ENCODE results near the gene ACTL10.

ACTL10 gene

DNA sequence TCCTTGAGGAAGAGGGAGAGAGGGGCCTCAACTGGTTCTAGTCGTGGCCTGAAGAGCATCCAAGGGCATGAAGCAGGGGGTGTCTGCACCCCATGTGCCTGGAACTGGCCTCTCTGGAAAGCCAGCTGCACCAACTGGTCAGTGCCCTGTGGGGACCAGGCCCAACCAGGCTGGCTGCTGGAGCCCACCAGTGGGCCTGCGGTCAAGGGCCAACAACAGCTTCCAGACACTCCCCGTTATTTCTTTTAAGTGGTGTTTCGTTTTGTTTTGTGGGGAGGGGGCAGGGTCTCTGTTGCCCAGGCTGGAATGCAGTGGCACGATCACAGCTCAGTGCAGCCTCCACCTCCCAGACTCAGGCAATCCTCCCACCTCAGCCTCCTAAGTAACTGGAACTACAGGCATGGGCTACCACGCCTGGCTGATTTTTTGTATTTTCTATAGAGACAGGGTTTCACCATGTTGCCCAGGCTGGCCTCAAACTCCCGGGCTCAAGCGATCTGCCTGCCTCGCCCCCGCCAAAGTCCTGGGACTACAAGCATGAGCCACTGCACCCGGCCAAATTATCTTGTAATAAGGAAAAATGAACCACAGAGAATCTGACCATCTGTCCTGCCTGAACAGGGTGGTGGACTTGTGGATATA is 16.5 kb upstream of the ACTL10 start:
- TF ChIP-seq ZFX (IDR thresholded peaks at IDR 0.05; ENCODE audit: borderline replicate concordance): no peak
- TF ChIP-seq, protein P1, sequence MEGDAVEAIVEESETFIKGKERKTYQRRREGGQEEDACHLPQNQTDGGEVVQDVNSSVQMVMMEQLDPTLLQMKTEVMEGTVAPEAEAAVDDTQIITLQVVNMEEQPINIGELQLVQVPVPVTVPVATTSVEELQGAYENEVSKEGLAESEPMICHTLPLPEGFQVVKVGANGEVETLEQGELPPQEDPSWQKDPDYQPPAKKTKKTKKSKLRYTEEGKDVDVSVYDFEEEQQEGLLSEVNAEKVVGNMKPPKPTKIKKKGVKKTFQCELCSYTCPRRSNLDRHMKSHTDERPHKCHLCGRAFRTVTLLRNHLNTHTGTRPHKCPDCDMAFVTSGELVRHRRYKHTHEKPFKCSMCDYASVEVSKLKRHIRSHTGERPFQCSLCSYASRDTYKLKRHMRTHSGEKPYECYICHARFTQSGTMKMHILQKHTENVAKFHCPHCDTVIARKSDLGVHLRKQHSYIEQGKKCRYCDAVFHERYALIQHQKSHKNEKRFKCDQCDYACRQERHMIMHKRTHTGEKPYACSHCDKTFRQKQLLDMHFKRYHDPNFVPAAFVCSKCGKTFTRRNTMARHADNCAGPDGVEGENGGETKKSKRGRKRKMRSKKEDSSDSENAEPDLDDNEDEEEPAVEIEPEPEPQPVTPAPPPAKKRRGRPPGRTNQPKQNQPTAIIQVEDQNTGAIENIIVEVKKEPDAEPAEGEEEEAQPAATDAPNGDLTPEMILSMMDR (IDR thresholded peaks at IDR 0.05): no peak
- peak overlapping the region; percentile 90 for H3K27ac ChIP-seq

- peak overlapping the region; percentile 90 for H3K27ac ChIP-seq
- TF ChIP-seq, protein P1 (IDR thresholded peaks at IDR 0.05): no peak
- TF ChIP-seq ZFX (IDR thresholded peaks at IDR 0.05; ENCODE audit: borderline replicate concordance): no peak
These were observed 15.8 kb upstream of the ACTL10 start for GRCh38 chr20:33650753-33651561.

GRCh38 chr20:33651562-33652048 is 15.1 kb upstream of the ACTL10 start:
- H3K27ac ChIP-seq: peak overlapping the region; percentile 90

GRCh38 chr20:33653218-33653899 is 13.4 kb upstream of the ACTL10 start:
- TF ChIP-seq, protein P1 (IDR thresholded peaks at IDR 0.05): peak; percentile 81
- TF ChIP-seq ZFX (IDR thresholded peaks at IDR 0.05; ENCODE audit: borderline replicate concordance): no peak
- H3K27ac ChIP-seq: peak overlapping the region; percentile 90

More at GRCh38 chr20:33651562-33652048, 15.1 kb upstream of the ACTL10 start:
- TF ChIP-seq, protein P1 (IDR thresholded peaks at IDR 0.05): no peak
- TF ChIP-seq ZFX (IDR thresholded peaks at IDR 0.05; ENCODE audit: borderline replicate concordance): no peak

DNA sequence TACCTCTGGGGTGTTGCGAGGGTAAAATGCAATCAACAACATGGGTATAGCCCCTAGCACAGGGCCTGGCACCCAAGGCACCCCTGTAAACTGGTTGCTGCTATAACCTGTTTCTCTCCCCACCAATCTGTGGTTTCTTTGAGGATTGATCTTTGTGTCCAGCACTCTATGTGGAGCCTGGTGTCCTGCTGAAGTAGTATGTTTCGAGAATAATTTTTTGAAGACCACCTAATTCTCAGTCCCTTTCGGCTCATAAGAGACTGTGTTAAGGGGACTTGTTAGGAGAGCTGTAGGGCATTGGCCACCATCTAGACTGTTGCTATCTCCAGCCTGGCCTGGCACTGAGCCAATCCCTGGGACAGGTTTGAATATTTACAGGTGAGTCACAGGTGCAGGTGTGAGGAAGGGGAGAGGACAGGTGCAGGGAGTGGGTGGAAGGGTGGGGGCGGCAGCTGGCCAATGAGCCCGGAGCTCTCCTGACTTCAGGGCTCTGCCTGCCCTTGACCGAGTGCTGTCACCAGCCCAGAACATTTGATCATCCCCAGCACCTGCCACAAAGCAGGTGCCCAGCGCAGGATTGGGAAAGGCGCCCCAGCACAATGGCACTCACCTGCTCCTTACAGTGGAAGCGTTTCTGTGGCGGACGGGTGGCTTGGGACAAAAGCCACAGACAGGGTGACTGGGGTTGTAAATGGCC is 12.7 kb upstream of the ACTL10 start:
- peak overlapping the region; percentile 90 for H3K27ac ChIP-seq
- TF ChIP-seq, protein P1 (IDR thresholded peaks at IDR 0.05): no peak
- TF ChIP-seq ZFX (IDR thresholded peaks at IDR 0.05; ENCODE audit: borderline replicate concordance): no peak

DNA sequence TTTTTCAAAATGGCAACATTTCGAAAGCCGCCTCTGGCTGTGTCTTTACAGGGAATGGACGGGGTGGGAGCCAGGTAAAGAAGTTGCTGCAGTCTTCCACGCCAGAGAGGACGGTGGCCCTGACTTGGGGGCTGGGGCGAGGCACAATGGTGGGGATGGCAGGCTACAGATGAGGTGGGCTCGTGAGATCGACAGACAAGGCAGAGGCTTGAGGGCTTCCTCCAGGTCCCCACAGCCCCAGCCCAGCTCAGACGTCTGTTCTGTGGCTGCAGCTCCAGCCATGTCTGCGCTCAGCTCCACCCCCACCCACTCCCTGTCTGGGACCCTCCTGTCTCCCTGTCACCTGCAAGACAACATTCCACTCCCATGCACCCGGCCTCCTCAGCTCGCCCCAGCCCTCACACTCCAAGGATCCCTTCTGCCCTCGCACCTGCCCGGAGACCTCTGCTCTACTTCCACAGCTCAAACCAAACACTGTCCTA is 12.0 kb upstream of the ACTL10 start:
- H3K27ac ChIP-seq: peak overlapping the region; percentile 90
- TF ChIP-seq ZFX (IDR thresholded peaks at IDR 0.05; ENCODE audit: borderline replicate concordance): no peak
- TF ChIP-seq, protein P1 (IDR thresholded peaks at IDR 0.05): no peak
